ENCODE results near the gene ZNF74.
"Not testable (repeated sequence)": the region's sequence is repeated elsewhere in the genome, so short reads cannot be mapped to it uniquely, and the experiment has no call there.

- TF ChIP-seq CTCF (conservative IDR thresholded peaks at IDR 0.05); EZH2 (IDR thresholded peaks at IDR 0.05; ENCODE audit: low read depth): not testable (repeated sequence)
These were observed 36.0 kb upstream of the ZNF74 start for GRCh38 chr22:20357967-20358366.

All from PC-9 (cell line).